ENCODE data around the gene UBE2D2.

UBE2D2 gene

GRCh38 chr5:139648205-139649081, 87.3 kb downstream of the UBE2D2 start, which contains the start of gene CXXC5:
Gene CXXC5 (plus strand): TSS chr5:139648349. CDS start chr5:139680524, 32,175 bp downstream.
- peak in 1 of 2 donors; percentile 68 for DNase-seq

- peak; percentile 70 to 84 for DNase-seq
Observed at GRCh38 chr5:139649082-139649991, 88.2 kb downstream of the UBE2D2 start.

GRCh38 chr5:139650031-139650688, 89.0 kb downstream of the UBE2D2 start:
- no peak for DNase-seq

- no peak for DNase-seq
Observed at GRCh38 chr5:139650689-139651042, 89.5 kb downstream of the UBE2D2 start.

- DNase-seq: peak; percentile 41 to 83
Observed at GRCh38 chr5:139651043-139651834, 90.1 kb downstream of the UBE2D2 start.

- peak; percentile 85 to 95 for DNase-seq
Observed at GRCh38 chr5:139651853-139652787, 91.0 kb downstream of the UBE2D2 start.

- no peak for DNase-seq
Observed at GRCh38 chr5:139652788-139653241, 91.7 kb downstream of the UBE2D2 start.

GRCh38 chr5:139653616-139654015, 92.5 kb downstream of the UBE2D2 start:
- DNase-seq: no peak

- DNase-seq: no peak
Observed at GRCh38 chr5:139654464-139654863, 93.3 kb downstream of the UBE2D2 start.

- no peak for DNase-seq
Observed at GRCh38 chr5:139654871-139655491, 93.8 kb downstream of the UBE2D2 start.

- no peak for DNase-seq
Observed at GRCh38 chr5:139655727-139656271, 94.7 kb downstream of the UBE2D2 start.

- no peak for DNase-seq
Observed at GRCh38 chr5:139657363-139658321, 96.5 kb downstream of the UBE2D2 start.

GRCh38 chr5:139658501-139658927, 97.4 kb downstream of the UBE2D2 start:
- DNase-seq: no peak

- DNase-seq: peak; percentile 52 to 87
Observed at GRCh38 chr5:139658928-139659667, 98.0 kb downstream of the UBE2D2 start.

GRCh38 chr5:139659695-139660101, 98.6 kb downstream of the UBE2D2 start:
- DNase-seq: no peak

- DNase-seq: no peak
Observed at GRCh38 chr5:139660105-139660922, 99.2 kb downstream of the UBE2D2 start.

Data from inflammatory macrophage treated with lipopolysaccharide for 1 hour (primary cell).